SU-DHL-6 (cell line): Measurements from ENCODE around the gene TBC1D21.

ENCODE experiments used
- CTCF ChIP-seq: fragments of 200-600 bp; sonication (generic); IDR thresholded peaks from one replicate; pipeline ENCODE4 v1.5.1; 2017; ENCODE audit warnings: antibody characterized with exemption, mild to moderate bottlenecking, low read length, moderate library complexity; ENCODE audit not compliant: insufficient read depth, poor library complexity, severe bottlenecking
- EZH2phosphoT487 ChIP-seq: fragments of 200-600 bp; sonication (generic), shearing (Covaris generic); conservative IDR thresholded peaks from 2 replicates; pipeline ENCODE4 v1.6.1; 2018; ENCODE audit warnings: mild to moderate bottlenecking, antibody characterized with exemption, low read length, moderate library complexity, mixed read lengths

GRCh38 chr15:73934281-73934680 is 60.9 kb downstream of the TBC1D21 start:
- TF ChIP-seq CTCF (no peak), EZH2phosphoT487 (no peak)
